ENCODE measurements around the gene DMXL1. TPM values are rescaled to one million over a fixed set of nuclear protein-coding genes. Genes with fewer than 3 reads are reported as not detected.

DMXL1 gene
- total RNA-seq, 1 experiment from 2014 or later = 43.3 TPM

- intact Hi-C loops (cut with micrococcal nuclease; ENCODE audit: unreplicated experiment) = no loop called here
- H3K4me3 Mint-ChIP-seq (ENCODE audit: low read depth, unreplicated experiment) = no peak overlapping the region
- no peaks in the 10 kb centered on the region for H3K36me3 Mint-ChIP-seq (ENCODE audit: insufficient read depth, unreplicated experiment)
- no peak for TF ChIP-seq CTCF (IDR thresholded peaks at IDR 0.05; ENCODE audit: unreplicated experiment)
- no peak overlapping the region for H3K27ac Mint-ChIP-seq (ENCODE audit: unreplicated experiment)
- BruUV-seq (replicated peaks) = no TSS peak
- H3K27me3 Mint-ChIP-seq (ENCODE audit: unreplicated experiment) = no peaks in the 10 kb centered on the region
- DNase-seq = no peak
- peaks cover 8% of the 10 kb centered on the region for H3K4me1 Mint-ChIP-seq (ENCODE audit: low read depth, unreplicated experiment)
- CTCF ChIA-PET = no interaction called here
- no peaks in the 10 kb centered on the region for H3K9me3 Mint-ChIP-seq (ENCODE audit: low read depth, unreplicated experiment)
These were observed 38.2 kb upstream of the DMXL1 start for GRCh38 chr5:119032656-119033055.

DNA sequence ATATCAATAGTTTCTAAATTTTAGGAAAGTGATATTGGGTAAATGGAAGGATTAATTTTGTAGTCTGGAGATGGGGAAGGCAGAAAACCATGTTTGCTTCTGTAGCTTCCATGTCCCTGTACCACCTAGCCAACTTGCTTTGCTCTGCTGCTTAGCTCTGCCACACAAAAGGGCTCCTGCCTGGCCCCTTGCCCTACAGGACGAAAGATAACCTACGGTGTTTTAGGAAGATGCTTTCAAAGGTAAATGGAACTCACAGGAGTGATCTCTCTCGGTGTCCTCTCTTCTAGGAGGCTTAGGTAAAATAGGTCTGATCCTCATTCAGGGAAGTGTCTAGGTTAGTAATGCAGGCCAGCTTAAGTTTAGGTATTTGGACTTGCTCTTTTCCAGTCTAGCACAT, 37.8 kb upstream of the DMXL1 start:
- no peaks in the 10 kb centered on the region for H3K9me3 Mint-ChIP-seq (ENCODE audit: low read depth, unreplicated experiment)
- no peak overlapping the region for H3K27ac Mint-ChIP-seq (ENCODE audit: unreplicated experiment)
- no peak for DNase-seq
- H3K4me3 Mint-ChIP-seq (ENCODE audit: low read depth, unreplicated experiment) = no peak overlapping the region
- no peak for TF ChIP-seq CTCF (IDR thresholded peaks at IDR 0.05; ENCODE audit: unreplicated experiment)
- H3K4me1 Mint-ChIP-seq (ENCODE audit: low read depth, unreplicated experiment) = peaks cover 6% of the 10 kb centered on the region
- no peaks in the 10 kb centered on the region for H3K27me3 Mint-ChIP-seq (ENCODE audit: unreplicated experiment)
- no peaks in the 10 kb centered on the region for H3K36me3 Mint-ChIP-seq (ENCODE audit: insufficient read depth, unreplicated experiment)
- CTCF ChIA-PET = no interaction called here
- no TSS peak for BruUV-seq (replicated peaks)
- intact Hi-C loops (cut with micrococcal nuclease; ENCODE audit: unreplicated experiment) = no loop called here

- no peak for TF ChIP-seq CTCF (IDR thresholded peaks at IDR 0.05; ENCODE audit: unreplicated experiment)
- CTCF ChIA-PET = no interaction called here
- intact Hi-C loops (cut with micrococcal nuclease; ENCODE audit: unreplicated experiment) = no loop called here
- peaks cover 2% of the 10 kb centered on the region for H3K9me3 Mint-ChIP-seq (ENCODE audit: low read depth, unreplicated experiment)
- H3K27ac Mint-ChIP-seq (ENCODE audit: unreplicated experiment) = no peak overlapping the region
- BruUV-seq (replicated peaks) = no TSS peak
- H3K27me3 Mint-ChIP-seq (ENCODE audit: unreplicated experiment) = no peaks in the 10 kb centered on the region
- no peak for DNase-seq
- H3K4me1 Mint-ChIP-seq (ENCODE audit: low read depth, unreplicated experiment) = no peaks in the 10 kb centered on the region
- H3K4me3 Mint-ChIP-seq (ENCODE audit: low read depth, unreplicated experiment) = no peak overlapping the region
- H3K36me3 Mint-ChIP-seq (ENCODE audit: insufficient read depth, unreplicated experiment) = no peaks in the 10 kb centered on the region
These were observed 34.7 kb upstream of the DMXL1 start for GRCh38 chr5:119036101-119036762.

- no peaks in the 10 kb centered on the region for H3K27me3 Mint-ChIP-seq (ENCODE audit: unreplicated experiment)
- DNase-seq = peak; percentile 6
- no peaks in the 10 kb centered on the region for H3K36me3 Mint-ChIP-seq (ENCODE audit: insufficient read depth, unreplicated experiment)
- no peak overlapping the region for H3K4me3 Mint-ChIP-seq (ENCODE audit: low read depth, unreplicated experiment)
- no TSS peak for BruUV-seq (replicated peaks)
- TF ChIP-seq CTCF (IDR thresholded peaks at IDR 0.05; ENCODE audit: unreplicated experiment) = no peak
- intact Hi-C loops (cut with micrococcal nuclease; ENCODE audit: unreplicated experiment) = no loop called here
- H3K4me1 Mint-ChIP-seq (ENCODE audit: low read depth, unreplicated experiment) = no peaks in the 10 kb centered on the region
- H3K9me3 Mint-ChIP-seq (ENCODE audit: low read depth, unreplicated experiment) = peaks cover 2% of the 10 kb centered on the region
- H3K27ac Mint-ChIP-seq (ENCODE audit: unreplicated experiment) = no peak overlapping the region
- CTCF ChIA-PET = no interaction called here
These were observed 33.2 kb upstream of the DMXL1 start for GRCh38 chr5:119037496-119038215.
